ENCODE results near the gene CXXC4.

GRCh38 chr4:104493081-104493831 lies 1.4 kb downstream of the CXXC4 start:
- TF ChIP-seq, protein P1, sequence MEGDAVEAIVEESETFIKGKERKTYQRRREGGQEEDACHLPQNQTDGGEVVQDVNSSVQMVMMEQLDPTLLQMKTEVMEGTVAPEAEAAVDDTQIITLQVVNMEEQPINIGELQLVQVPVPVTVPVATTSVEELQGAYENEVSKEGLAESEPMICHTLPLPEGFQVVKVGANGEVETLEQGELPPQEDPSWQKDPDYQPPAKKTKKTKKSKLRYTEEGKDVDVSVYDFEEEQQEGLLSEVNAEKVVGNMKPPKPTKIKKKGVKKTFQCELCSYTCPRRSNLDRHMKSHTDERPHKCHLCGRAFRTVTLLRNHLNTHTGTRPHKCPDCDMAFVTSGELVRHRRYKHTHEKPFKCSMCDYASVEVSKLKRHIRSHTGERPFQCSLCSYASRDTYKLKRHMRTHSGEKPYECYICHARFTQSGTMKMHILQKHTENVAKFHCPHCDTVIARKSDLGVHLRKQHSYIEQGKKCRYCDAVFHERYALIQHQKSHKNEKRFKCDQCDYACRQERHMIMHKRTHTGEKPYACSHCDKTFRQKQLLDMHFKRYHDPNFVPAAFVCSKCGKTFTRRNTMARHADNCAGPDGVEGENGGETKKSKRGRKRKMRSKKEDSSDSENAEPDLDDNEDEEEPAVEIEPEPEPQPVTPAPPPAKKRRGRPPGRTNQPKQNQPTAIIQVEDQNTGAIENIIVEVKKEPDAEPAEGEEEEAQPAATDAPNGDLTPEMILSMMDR (conservative IDR thresholded peaks at IDR 0.05) = no peak
- TF ChIP-seq EZH2 (IDR thresholded peaks at IDR 0.05; ENCODE audit: low read depth) = no peak

Data from PC-9 (cell line).